ENCODE results near the gene FBLN2.

Gene FBLN2

GRCh38 chr3:13651775-13652428, 103.0 kb downstream of the FBLN2 start:
- DNase-seq, result no peak

DNA sequence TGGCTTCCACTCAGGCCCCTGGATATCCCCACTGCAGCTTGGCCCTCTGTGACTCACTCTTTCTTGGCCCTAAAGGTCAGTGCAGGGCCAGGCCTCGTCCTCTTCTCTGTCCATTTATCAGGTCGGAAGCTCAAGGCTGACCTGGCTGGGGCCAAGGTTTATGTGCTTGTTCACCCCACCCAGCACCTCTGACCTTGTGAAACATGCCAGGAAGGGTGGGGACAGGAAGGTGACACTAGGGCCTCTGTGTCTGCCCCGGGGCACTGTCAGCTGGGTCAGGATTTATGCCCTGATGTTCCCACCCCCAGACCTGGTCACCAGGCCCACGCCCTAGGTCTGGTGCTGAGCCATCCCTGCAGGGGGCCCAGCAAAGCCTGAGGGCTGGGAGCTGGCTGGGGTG, 103.8 kb downstream of the FBLN2 start:
- no peak for DNase-seq

DNA sequence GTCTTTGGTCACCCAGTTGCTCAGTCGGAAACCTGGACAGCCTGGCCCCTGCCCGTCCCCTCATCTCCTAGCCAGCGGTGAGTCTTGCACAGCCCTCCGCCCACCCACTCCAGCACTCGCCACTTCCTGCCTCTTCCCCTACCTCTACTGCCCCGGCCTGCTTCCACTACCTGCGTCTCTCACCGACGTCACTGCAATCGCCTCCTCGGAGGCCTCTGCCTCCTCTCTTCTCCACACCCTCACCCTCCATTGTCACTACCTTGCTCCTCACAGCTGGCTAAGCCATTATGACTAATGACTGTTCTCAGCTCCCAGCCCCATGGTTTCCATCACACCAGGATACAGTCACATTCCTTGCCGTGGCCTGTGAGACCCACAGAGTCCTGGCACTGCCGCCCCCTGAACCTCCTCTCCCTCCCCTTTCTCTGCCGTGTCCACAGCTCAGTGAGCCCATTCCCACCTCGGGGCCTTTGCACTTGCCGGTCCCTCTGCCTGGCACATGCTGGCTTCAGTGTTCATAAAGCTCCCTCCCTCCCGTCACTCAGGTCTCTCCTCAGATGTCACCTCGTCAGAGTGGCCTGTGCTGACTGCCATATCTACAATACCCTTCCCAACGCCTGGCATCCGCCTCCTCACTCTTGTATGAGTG, 104.8 kb downstream of the FBLN2 start:
- DNase-seq, result no peak

DNA sequence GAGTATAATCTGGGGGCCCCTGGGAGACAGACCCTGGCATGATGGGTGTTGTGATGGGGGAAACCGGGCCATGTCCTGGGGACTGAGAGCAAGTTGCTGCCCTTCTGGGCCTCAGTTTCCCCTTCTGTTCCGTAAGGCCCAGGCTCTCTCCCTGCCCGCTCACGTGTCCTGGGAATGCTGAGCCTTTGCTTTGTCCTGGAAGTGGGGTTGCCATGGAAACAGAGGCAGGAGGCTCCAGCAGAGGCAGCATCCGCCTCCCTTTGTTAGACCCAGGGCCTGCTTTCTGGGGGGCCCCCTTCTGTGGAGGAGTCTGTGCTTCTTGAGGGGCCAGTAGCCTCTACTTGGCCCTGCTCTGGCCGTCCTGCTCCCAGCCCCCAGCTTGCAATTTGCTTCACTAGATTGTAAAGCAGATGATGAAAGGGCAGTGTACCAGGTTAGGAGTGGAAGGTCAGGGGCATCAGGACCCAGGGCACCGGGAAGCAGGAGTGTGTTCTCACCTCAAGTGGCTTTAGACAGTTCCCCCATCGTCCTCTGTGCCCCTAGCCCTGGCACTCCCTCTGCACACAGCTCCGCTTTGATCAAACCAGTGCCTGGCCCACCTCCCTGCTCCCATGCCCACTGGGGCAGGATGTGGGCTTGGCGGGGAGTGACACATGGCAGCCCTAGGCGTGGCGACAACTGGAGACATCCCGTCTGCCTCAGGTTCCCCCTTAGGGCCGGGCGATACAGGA, 105.6 kb downstream of the FBLN2 start:
- no peak for DNase-seq

DNA sequence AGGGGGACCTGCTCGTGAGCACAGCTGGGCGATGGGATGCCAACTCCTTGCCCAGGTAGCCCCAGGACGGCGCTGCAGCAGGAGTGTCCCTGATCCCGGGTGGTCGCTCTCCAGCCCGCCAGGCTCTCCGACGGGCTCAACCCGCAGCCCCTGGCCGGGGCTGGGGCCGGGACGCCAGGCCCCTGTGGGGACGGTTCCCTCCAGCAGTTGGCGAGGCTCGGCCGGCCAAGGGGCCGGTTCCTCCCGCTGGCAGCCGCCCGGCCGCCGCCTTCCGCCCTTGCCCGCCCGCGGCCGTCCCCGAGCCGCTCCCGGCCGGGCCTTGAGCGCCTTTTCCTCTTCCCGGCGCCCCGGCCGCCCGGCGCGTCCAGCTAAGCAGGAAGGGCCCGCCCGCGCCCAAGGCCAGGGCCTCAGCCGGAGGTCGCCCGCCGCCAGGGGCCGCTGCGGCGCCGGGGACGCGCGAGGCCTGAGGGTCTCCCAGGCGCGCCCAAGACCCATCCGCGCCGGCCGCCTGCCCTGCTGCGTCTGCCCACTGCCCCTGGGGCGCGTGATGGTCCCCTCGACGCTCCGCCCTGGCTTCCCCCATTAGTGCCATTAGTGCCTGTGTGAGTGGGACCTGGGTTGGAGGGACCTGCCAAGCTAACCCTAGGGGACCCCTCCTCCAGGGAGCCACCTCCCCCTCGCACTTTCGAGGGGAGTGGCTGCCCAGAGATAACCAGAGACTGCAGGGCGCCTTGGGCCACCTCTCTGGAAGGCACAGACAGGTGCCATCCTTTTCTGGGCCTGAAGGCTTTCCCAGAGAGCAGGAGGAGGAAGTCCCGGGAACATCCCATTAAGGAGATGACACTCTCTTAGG, 106.4 kb downstream of the FBLN2 start:
- peak; percentile 27 for DNase-seq

DNA sequence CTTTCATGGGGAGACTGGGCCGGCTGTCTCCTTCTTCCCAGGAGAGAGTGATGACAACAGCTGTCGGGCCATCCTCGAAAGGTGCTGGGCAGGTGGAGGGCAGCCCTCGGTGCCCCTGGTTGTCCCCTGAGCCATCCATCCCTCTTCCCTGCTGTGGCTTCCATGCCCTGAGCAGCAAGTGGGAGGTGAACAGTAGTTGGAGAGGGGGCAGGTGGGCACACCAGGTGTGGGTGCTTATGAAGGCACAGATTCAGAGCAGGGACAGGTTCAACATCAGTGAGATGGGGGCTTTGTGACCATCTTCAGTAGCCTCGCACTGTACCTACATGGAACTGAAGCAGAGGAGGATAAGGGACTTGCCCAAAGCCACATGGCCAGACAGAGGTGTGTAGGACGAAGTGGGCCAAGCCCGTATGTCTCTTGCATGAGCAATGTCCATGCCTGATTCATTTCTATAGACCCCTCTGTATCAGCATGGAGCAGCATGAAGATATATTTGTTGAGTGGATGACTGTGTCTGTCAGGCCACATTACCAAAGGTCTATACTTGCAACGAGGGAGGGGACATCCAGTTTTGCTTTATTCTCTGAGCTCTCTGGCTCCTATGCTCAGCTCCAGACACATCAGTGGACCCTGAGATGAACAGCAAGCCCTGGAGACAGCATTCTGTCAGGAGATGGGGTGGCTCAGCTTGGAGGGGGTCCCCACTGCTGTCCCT, 107.8 kb downstream of the FBLN2 start:
- no peak for DNase-seq

- DNase-seq, result peak; percentile 18
Observed at GRCh38 chr3:13657660-13658435, 108.9 kb downstream of the FBLN2 start.

DNA sequence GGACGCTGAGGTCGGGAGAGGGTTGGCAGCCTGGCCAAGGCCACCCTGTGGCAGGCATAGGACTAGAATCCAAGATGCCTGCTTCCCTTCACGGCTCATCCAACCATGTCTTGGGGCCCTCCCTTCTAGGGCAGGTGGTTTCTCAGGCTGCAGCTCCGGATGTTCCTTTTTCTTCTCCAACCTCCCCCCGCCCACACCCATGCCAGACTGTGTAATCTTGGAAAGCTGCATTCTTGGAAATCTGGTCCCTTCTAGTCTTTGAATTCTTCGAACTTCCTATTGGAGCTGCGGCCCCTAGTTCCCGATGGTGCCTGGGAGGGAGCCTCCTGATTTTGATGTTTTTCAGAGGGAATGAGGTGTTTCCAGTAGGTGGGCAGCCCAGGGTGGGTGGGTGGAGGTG, 109.8 kb downstream of the FBLN2 start:
- no peak for DNase-seq

GRCh38 chr3:13659221-13659969, 110.5 kb downstream of the FBLN2 start:
- no peak for DNase-seq

DNA sequence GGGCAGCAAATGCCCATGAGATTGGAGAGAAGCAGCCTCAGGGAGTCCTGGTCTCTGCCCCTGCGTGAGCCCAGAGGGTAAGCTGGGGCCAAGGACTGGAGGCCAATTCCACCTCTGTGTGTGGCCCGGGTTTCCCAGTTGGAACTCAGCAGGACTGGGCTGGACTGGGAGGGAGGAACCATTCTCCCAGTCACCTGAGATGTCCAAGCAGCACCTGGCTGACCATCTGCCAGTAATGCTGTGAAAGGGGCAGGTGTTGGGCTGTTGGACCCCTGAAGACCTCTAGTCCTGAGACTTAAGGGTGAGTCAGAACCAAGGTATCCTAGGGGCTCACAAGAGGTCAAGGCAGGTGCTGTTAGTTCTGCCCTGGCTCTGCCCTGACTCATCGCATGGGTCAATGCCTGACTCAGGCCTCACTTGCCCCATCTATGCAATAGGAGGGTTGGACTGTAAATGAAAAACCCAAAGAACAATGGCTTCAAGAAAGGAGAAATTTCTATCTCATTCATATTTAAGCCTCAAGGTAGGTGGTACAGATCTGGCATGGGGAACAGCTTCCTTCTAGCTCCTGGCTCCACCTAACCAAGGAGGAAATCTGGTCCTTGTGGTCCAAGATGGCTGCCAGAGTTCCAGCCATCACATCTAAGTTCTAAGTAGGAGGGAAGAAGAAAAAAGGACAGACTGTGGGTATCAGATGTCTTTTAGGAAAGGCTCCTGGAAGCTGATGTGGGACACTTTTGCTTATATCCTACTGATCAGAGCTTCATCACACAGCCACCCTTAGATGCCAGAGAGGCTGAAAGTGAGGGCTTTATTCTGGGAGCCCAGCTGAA, 111.3 kb downstream of the FBLN2 start:
- no peak for DNase-seq

GRCh38 chr3:13661121-13661520, 112.2 kb downstream of the FBLN2 start:
- no peak for DNase-seq

DNA sequence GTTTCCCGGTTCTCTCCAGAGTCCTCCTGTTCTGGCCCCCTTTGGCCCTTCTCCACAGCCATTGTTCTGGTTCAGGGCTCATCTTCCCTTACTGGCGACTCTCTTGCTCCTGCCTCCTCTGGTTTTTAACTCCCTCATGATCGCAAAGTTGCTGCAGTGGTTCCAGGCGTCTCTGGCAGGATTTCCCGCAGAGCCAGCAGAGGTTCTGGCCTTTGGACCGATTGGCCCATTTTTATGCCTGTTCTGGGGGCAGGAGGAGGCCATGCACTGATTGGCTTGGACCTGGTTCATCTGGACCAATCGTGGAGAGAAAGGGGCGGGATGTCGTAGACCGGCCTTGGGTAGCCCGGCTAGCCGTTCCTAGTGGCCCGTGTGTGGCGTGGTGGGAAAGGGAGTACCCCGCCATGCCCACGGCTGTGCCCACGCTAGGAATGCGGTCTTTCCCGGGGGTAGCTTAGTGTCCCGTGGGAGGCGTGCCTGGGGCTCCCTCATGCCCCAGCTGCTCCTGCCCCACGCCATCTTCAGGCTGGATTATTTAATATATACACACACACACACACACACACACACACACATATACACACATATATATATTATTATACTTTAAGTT, 113.4 kb downstream of the FBLN2 start:
- no peak for DNase-seq

- no peak for DNase-seq
Observed at GRCh38 chr3:13663781-13664535, 115.0 kb downstream of the FBLN2 start.

- DNase-seq, result no peak
Observed at GRCh38 chr3:13665582-13666226, 116.8 kb downstream of the FBLN2 start.

DNA sequence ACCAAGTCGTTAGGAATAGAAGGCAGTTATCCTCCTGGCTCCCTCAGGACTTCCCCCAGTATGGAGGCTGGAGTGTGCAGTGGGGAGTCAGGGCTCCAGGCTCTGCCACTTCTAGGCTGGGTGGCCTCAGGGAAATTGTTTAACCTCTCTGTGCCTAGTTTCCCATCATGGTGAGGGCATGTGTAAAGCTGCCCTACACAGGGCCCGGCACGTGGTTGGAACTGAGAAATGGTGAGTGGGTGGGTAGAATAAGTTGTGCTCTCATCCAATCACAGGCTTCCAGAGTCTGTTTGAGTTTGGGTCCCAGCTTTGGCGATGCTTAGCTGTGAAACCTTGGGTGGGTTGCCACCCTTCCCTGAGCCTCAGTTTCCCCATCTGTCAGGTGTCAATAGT, 117.3 kb downstream of the FBLN2 start:
- no peak for DNase-seq

DNA sequence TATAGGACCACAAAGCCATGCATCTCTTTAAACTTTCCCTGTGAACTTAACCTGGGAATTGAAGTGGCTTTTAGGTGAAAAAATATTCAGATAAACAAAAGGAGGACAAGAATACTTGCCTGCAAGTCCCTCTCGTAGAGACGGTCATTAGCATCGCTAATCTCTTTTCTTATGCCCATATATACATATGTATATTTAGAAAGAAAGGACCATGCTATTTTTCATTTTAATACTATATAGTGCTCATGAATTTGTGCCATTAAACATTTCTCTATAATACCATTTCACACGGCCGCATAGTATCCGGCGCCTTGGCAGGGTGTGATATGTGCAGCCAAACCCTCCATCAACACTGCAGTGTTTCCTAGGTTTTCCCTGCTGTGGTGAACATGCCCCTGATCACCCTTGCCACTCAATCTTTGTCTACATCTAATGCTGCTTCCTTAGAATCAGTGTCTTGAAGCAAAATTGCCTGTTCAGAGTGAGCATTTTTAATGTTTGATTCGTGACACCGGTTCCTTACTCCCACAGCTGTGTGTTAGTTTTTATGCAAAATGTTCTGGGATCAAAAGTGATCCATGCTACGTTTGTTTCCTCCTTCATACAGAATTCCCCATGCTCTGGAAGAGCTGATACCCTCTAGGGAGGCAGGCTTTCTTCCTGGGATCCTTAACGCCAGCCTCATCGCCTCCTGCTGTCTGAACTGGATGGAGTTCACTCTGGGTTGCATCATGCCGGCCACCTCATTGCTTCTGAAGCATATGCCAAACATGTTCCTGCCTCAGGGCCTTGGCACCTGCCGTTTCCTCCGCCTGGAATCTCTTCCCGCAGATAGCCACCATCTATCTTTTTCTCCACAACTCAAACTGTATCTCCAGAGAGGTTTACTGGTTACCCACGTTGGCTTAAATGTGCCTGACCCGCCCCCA, 118.1 kb downstream of the FBLN2 start:
- no peak for DNase-seq

DNA sequence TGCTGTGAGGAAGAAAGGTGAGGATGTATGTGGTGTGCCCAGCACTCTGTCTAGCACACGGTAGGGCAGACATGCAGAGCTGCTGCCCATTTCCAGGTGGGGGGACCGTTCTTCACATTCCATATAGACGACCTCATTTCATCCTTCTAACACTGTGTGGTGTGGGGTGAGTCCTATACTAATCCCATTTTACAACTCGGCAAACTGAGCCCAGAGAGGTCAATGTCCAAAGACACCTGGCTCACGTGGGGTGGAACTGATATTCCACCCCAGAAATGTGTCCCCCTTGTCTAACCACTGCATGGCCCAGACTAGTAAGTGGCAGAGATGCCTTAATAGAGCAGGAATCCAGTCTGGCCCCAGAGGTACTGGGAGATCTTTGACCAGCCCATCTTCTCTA, 119.2 kb downstream of the FBLN2 start:
- no peak for DNase-seq

Data from fibroblast of skin of abdomen (primary cell).